ENCODE results near the gene SETD5. TPM values are rescaled to one million over a fixed set of nuclear protein-coding genes. Genes with fewer than 3 reads are reported as not detected.

SETD5 gene
- total and polyA plus RNA-seq, 4 donors, result 23.7 to 178 (median 67.6) TPM

DNA sequence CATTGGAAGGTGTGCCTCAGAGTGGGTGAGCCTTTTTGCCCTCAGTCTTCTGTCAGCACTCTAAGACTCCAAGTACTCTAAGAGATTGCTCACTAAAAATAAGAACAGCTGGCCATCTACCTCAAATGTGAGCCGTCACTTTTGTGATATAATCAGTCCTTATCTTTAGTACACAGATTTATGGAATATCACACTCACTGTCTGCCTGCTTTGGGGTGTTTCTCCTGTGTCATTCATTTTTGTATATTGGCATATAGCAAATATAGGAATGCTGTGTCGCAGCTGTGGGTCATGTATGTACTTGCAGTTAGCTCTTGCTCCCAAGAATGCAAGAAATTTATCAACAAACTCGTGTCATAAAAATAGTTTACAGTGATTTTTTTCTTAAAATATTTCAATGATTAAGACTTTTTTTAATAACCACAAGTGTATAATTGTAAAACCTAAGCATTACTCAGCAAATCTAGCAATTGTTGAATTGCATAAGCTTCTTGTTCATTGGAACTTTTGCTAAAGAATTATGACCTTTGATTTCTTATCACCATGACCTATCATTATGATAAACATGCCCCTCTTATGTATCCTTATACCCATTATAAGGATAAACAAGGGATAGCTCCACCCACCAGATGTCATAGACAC is 18.8 kb downstream of the SETD5 start:
- no peak overlapping the region for H3K9ac ChIP-seq (ENCODE audit: insufficient read depth in 1 of 2, low read length in 2 of 2)
- no peak overlapping the region for H3K4me3 ChIP-seq
- peaks cover 0 to 27% (median 0%) of the 10 kb centered on the region in 5 donors for H3K4me1 ChIP-seq (ENCODE audit: control insufficient read depth in 5 of 5, insufficient read depth in 5 of 5, low read length in 5 of 5)
- no peaks in the 10 kb centered on the region for H3K9me3 ChIP-seq (ENCODE audit: control insufficient read depth in 4 of 4, insufficient read depth in 3 of 4, low read length in 3 of 4)
- TF ChIP-seq, protein P1, sequence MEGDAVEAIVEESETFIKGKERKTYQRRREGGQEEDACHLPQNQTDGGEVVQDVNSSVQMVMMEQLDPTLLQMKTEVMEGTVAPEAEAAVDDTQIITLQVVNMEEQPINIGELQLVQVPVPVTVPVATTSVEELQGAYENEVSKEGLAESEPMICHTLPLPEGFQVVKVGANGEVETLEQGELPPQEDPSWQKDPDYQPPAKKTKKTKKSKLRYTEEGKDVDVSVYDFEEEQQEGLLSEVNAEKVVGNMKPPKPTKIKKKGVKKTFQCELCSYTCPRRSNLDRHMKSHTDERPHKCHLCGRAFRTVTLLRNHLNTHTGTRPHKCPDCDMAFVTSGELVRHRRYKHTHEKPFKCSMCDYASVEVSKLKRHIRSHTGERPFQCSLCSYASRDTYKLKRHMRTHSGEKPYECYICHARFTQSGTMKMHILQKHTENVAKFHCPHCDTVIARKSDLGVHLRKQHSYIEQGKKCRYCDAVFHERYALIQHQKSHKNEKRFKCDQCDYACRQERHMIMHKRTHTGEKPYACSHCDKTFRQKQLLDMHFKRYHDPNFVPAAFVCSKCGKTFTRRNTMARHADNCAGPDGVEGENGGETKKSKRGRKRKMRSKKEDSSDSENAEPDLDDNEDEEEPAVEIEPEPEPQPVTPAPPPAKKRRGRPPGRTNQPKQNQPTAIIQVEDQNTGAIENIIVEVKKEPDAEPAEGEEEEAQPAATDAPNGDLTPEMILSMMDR (IDR thresholded peaks at IDR 0.05; ENCODE audit: control extremely low read depth, extremely low read depth), result no peak
- DNase-seq (no peak), ATAC-seq (ENCODE audit: insufficient read depth, low FRiP score) (no peak)
- H3K27me3 ChIP-seq (ENCODE audit: control insufficient read depth in 3 of 3, insufficient read depth in 3 of 3, low read length in 2 of 3), result no peaks in the 10 kb centered on the region
- H3K27ac ChIP-seq (ENCODE audit: low read depth in 1 of 2, low read length in 1 of 2), result peak overlapping the region in 1 of 2 donors; percentile 7
- peaks cover 0 to 8% (median 2%) of the 10 kb centered on the region in 4 donors for H3K36me3 ChIP-seq (ENCODE audit: control insufficient read depth in 4 of 4, insufficient read depth in 4 of 4, low read length in 4 of 4)
- WGBS, 2 donors, result 39 to 52% methylated on average over 3 of the region's 3 CpGs

DNA sequence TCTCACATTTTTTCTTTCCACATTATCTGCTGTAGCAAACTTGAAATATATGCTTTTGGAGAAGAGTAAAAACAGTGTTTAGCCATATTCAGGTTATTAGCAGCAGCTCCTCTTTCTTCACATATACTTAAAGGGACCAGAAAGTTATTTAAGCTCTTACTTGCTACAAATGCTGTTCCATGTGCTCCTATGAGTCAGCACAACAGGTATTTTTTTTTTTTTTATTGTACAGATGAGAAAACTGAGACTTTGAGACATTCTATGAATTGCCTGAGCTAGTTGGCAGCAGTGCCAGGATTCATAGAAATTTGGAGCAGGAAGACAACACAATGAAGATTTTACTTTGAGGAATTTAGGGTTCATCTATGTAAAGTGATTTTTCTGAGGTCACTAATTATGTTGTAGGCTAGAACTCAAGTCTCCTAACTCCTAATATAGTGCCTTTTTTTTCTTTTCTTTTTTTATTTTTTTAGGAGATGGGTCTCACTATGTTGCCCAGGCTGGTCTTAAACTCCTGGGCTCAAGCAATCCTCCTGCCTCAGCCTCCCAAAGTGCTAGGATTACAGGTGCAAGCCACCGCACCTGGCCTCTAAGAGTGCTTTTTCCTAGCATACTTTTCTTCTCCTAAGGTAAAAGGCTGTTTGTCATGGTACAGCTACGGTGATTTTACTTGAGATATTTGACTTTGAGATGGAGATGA is 23.6 kb downstream of the SETD5 start:
- WGBS, 2 donors, result 87 to 92% methylated on average over 2 of the region's 2 CpGs
- Histone ChIP-seq H3K27ac (ENCODE audit: low read depth in 1 of 2, low read length in 1 of 2) (peak overlapping the region in 1 of 2 donors; percentile 21), H3K4me3 (no peak overlapping the region), H3K9ac (ENCODE audit: insufficient read depth in 1 of 2, low read length in 2 of 2) (no peak overlapping the region), H3K36me3 (ENCODE audit: control insufficient read depth in 4 of 4, insufficient read depth in 4 of 4, low read length in 4 of 4) (peaks cover 0 to 3% (median 0%) of the 10 kb centered on the region in 4 donors), H3K27me3 (ENCODE audit: control insufficient read depth in 3 of 3, insufficient read depth in 3 of 3, low read length in 2 of 3) (no peaks in the 10 kb centered on the region), H3K4me1 (ENCODE audit: control insufficient read depth in 5 of 5, insufficient read depth in 5 of 5, low read length in 5 of 5) (peaks cover 0 to 25% (median 20%) of the 10 kb centered on the region in 5 donors), H3K9me3 (ENCODE audit: control insufficient read depth in 4 of 4, insufficient read depth in 3 of 4, low read length in 3 of 4) (no peaks in the 10 kb centered on the region)
- TF ChIP-seq, protein P1 (IDR thresholded peaks at IDR 0.05; ENCODE audit: control extremely low read depth, extremely low read depth), result no peak
- no peak for DNase-seq
- no peak for ATAC-seq (ENCODE audit: insufficient read depth, low FRiP score)

DNA sequence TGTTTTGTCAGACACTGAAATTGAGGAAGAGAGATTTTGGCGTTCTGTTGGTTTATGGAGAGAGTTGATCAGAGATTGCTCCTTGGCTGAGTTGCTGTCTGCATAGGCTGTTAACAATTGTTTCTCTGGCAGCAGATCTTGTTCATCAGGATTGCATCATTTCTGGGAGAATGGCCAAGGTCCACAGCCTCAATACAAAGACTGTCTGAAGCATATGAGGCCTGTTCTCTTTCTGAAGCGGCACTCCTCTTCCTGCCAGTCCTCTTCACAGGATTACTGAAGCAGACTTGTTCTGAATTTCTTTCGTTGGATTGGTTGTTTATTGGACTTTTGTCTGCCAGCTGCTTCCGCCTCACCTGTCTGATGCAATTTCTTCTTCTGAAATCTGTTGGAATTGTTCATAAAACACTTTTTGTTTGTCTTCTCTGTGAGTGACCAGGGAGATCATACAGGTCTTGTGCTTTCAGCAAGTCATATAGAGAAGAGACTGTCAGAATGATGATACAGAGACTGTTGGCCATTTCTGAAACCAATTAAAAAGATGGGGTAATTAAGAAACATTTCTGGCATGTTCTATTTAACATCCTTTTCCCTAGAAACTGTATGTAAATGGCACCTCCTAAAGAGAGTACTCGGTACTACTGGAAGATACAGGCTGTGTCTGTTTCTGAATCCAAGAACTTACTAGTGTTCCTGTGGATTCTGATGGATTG is 25.5 kb downstream of the SETD5 start:
- ATAC-seq (ENCODE audit: insufficient read depth, low FRiP score) (peak; percentile 89), DNase-seq (peak; percentile 95 to 99 (median 99))
- Histone ChIP-seq H3K36me3 (ENCODE audit: control insufficient read depth in 4 of 4, insufficient read depth in 4 of 4, low read length in 4 of 4) (peaks cover 0 to 12% (median 9%) of the 10 kb centered on the region in 4 donors), H3K27ac (ENCODE audit: low read depth in 1 of 2, low read length in 1 of 2) (peak overlapping the region in 1 of 2 donors; percentile 88), H3K9ac (ENCODE audit: insufficient read depth in 1 of 2, low read length in 2 of 2) (peak overlapping the region in 1 of 2 donors; percentile 91), H3K27me3 (ENCODE audit: control insufficient read depth in 3 of 3, insufficient read depth in 3 of 3, low read length in 2 of 3) (no peaks in the 10 kb centered on the region), H3K4me3 (no peak overlapping the region), H3K4me1 (ENCODE audit: control insufficient read depth in 5 of 5, insufficient read depth in 5 of 5, low read length in 5 of 5) (peaks cover 0 to 25% (median 20%) of the 10 kb centered on the region in 5 donors), H3K9me3 (ENCODE audit: control insufficient read depth in 4 of 4, insufficient read depth in 3 of 4, low read length in 3 of 4) (no peaks in the 10 kb centered on the region)
- TF ChIP-seq, protein P1 (IDR thresholded peaks at IDR 0.05; ENCODE audit: control extremely low read depth, extremely low read depth), result peak; percentile 3
- 16 to 23% methylated on average over 5 of the region's 5 CpGs for WGBS, 2 donors

All from lung (tissue), 12 donors.